ENCODE measurements around the gene TEKT1. TPM values are rescaled to one million over a fixed set of nuclear protein-coding genes. Genes with fewer than 3 reads are reported as not detected.
"Not testable (repeated sequence)": the region's sequence is repeated elsewhere in the genome, so short reads cannot be mapped to it uniquely, and the experiment has no call there.

Gene TEKT1
- not detected for total RNA-seq

DNA sequence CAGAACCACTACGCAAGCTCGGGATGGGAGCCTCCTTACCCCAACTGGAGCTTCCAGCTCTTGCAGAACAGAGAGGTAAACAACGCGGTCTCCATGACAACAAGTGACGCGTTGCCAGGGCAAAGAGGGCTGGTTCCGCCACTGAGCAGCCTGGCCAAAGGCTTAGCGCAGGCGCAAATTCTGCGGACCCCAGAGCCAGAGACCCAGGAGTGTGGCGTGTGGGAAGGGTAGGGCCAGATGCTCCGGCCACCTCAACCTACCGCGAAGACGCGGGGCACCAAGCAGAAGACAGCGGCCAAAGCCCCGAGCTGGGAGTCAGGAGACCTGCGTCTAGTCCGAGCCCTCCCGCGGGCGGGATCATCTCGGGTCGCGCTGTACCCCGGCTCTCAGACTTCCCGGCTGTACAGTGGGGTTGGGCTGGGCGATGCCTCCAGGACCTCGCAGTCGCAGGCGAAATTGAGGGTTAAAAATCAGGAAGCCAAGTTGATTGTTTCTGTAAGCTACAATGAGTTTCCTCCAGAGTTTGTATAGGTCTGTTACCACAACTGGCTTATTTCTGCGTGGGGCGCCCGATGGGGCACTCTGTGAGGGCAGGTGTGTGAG lies at the start of gene TEKT1:
Gene TEKT1, minus strand, starts transcription at position 69 of the 603 bp plus-strand sequence. CDS start 1,353 bp downstream, outside the sequence.
- intact Hi-C loops (cut with DNase I; ENCODE audit: low total_unique reads) = loop anchor here (10.0 kb wide), 1 partner anchor 157 kb away; no protein-coding TSS in a partner anchor
- WGBS, 2 donors = 2% methylated on average over 35 of the region's 35 CpGs
- no peak within 1 kb of the TSS for H3K4me3 ChIP-seq (ENCODE audit: low read depth, poor library complexity, severe bottlenecking)
- TF ChIP-seq CTCF (IDR thresholded peaks at IDR 0.05) = no peak
- no peak for TF ChIP-seq POLR2A (IDR thresholded peaks at IDR 0.05)
- peak; percentile 79 to 93 for DNase-seq (ENCODE audit: low spot score in 2 of 2)

DNA sequence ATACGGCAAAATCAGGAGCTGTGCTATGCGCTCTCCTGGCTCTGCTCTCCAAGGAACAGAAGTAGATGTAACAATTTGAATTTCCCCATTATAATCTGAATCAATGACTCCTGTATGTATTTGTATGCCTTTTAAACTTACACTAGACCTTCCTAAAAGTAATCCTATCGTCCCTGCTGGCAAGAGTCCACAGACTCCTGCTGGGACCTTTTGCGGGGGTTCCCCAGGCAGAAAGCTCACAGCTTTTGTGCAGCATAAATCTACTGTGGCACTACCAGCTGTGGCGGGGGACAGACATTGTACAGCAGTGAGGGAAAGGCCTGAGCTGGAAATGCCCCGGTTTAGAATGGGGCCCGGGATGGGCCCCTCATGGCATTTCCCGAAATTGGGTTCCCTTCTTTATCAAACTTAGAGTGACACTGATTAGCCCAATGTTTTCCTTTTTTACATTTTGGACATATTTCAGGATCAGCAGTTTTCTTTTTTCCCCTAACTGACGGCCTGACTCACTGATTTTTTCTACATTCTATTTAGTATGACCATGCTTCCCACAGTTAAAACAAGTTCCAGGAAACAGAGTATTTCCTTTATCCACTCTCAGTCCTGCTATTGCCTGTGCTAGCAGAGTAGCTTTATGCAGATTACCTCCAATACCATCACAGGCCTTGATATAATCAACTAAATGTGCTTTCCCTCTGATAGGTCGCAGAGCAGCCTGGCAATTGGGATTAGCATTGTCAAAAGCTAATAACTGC lies 47.9 kb upstream of the TEKT1 start:
- intact Hi-C loops (cut with DNase I; ENCODE audit: low total_unique reads); DNase-seq (ENCODE audit: low spot score in 2 of 2): not testable (repeated sequence)
- WGBS, 2 donors = 39 to 55% methylated on average over 10 of the region's 10 CpGs

GRCh38 chr17:6875276-6875675 lies 43.7 kb upstream of the TEKT1 start:
- 72 to 76% methylated on average over 4 of the region's 4 CpGs for WGBS, 2 donors
- intact Hi-C loops (cut with DNase I; ENCODE audit: low total_unique reads); H3K4me3 ChIP-seq (ENCODE audit: low read depth, poor library complexity, severe bottlenecking); DNase-seq (ENCODE audit: low spot score in 2 of 2): not testable (repeated sequence)

More for the DNA sequence above, 47.9 kb upstream of the TEKT1 start:
- H3K4me3 ChIP-seq (ENCODE audit: low read depth, poor library complexity, severe bottlenecking) = not testable (repeated sequence)

GRCh38 chr17:6872936-6873335 lies 41.4 kb upstream of the TEKT1 start:
- WGBS, 2 donors = 86 to 89% methylated on average over 3 of the region's 3 CpGs
- no peak overlapping the region for H3K4me3 ChIP-seq (ENCODE audit: low read depth, poor library complexity, severe bottlenecking)
- no peak for DNase-seq (ENCODE audit: low spot score in 2 of 2)
- intact Hi-C loops (cut with DNase I; ENCODE audit: low total_unique reads) = no loop called here
- TF ChIP-seq CTCF (IDR thresholded peaks at IDR 0.05) (no peak), POLR2A (IDR thresholded peaks at IDR 0.05) (no peak)

DNA sequence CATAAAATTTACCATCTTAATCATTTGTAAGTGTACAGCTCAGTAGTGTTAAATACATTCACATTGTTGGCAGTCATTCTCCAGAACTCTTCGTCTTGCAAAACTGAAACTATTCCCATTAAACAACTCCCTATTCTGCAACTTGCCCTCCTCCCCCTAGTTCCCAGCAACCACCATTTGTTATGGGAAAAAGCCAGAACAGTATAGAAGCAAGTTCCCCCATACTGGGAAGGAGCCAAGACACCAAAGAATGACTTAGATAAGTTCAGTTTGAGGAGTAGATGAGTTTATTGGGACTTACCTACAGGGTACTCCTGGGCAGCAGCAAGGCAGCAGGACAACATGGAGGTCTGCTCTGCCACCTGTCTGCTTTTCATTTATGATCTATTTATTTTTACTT lies 39.3 kb upstream of the TEKT1 start:
- H3K4me3 ChIP-seq (ENCODE audit: low read depth, poor library complexity, severe bottlenecking) = no peak overlapping the region
- intact Hi-C loops (cut with DNase I; ENCODE audit: low total_unique reads) = no loop called here
- no peak for TF ChIP-seq CTCF (IDR thresholded peaks at IDR 0.05)
- no peak for TF ChIP-seq POLR2A (IDR thresholded peaks at IDR 0.05)
- DNase-seq (ENCODE audit: low spot score in 2 of 2) = no peak
- 25 to 41% methylated on average over 1 of the region's 1 CpG for WGBS, 2 donors

DNA sequence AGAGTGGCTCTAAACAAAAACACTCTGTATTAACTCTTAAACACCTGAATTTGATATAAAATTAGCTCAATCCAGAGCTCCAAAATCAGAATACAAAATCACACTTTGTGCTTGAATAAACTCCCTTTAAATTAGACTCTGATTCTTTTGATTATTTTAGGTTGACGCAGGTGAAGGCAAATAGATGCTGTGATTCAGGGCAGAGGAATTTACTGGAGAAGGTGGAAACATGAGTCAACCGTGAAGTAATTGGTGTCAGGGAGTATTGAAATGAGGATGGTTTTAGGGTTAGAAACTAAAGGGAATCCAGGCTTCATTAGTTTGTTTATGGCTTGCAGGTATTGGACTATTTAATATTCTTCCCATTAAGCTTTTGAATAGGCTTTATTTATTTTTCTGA lies 37.1 kb upstream of the TEKT1 start:
- TF ChIP-seq POLR2A (IDR thresholded peaks at IDR 0.05) (no peak), CTCF (IDR thresholded peaks at IDR 0.05) (no peak)

More for the DNA sequence above, 37.1 kb upstream of the TEKT1 start:
- WGBS, 2 donors = 39 to 51% methylated on average over 2 of the region's 2 CpGs
- no peak overlapping the region for H3K4me3 ChIP-seq (ENCODE audit: low read depth, poor library complexity, severe bottlenecking)
- DNase-seq (ENCODE audit: low spot score in 2 of 2) = no peak
- intact Hi-C loops (cut with DNase I; ENCODE audit: low total_unique reads) = no loop called here

Measured in lower leg skin (tissue), 4 donors.